ENCODE measurements around the gene KCNJ15. TPM values are rescaled to one million over a fixed set of nuclear protein-coding genes. Genes with fewer than 3 reads are reported as not detected.

KCNJ15 gene
- polyA plus RNA-seq, 3 donors = 4.5 to 26.5 (median 8.0) TPM

DNA sequence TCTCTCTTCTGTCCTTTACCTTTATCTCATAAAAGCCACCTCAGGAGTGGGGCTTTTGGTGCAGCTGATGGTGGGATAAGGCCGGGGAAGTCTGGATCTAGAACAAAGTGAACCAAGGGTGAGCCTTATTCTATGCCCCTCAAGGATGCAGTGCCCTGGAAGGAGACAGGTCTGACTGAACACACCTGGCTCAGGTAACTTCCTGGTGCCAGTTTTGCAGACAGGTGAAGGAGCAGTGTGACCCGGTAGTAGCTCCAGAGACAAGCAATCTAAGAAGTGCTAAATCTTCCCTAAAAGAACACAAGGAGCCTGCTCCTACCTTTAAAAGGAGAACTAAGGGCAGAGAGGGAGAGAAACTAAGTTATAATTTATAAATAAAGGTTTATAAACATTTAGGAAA is 2.9 kb downstream of the KCNJ15 start:
- H3K27ac Mint-ChIP-seq = peak overlapping the region in 4 of 7 donors; percentile 31 to 92 (median 81)
- Histone ChIP-seq H2AFZ (ENCODE audit: insufficient read depth, low read depth, low read length, poor library complexity, severe bottlenecking) (no peak overlapping the region), H3K9me3 (replicated peaks in 1 of 2; ENCODE audit: control insufficient read depth in 1 of 2, insufficient read depth in 1 of 2, low read length in 2 of 2) (no peaks in the 10 kb centered on the region), H3K4me2 (replicated peaks; ENCODE audit: extremely low read depth, low read length, poor library complexity, severe bottlenecking) (no peak overlapping the region), H3K79me2 (ENCODE audit: insufficient read depth, low read length) (no peaks in the 10 kb centered on the region), H3K27me3 (ENCODE audit: control insufficient read depth in 2 of 2, insufficient read depth in 2 of 2, low read length in 2 of 2) (no peaks in the 10 kb centered on the region), H4K20me1 (ENCODE audit: insufficient read depth, low read length) (no peaks in the 10 kb centered on the region), H3K4me1 (ENCODE audit: control insufficient read depth in 1 of 2, insufficient read depth in 2 of 2, low read length in 2 of 2) (peaks cover 46 to 58% of the 10 kb centered on the region in 2 donors), H3K4me3 (replicated peaks in 1 of 3; ENCODE audit: low read depth in 2 of 3, low read length in 3 of 3) (no peak overlapping the region), H3K36me3 (replicated peaks in 1 of 2; ENCODE audit: control insufficient read depth in 1 of 2, insufficient read depth in 2 of 2, low read length in 2 of 2) (no peaks in the 10 kb centered on the region), H3K27ac (ENCODE audit: low read depth in 1 of 2, low read length in 2 of 2) (no peak overlapping the region), H3K9ac (ENCODE audit: insufficient read depth, low read length, poor library complexity, severe bottlenecking) (no peak overlapping the region)
- peaks cover 65% of the 10 kb centered on the region for H3K4me1 Mint-ChIP-seq
- TF ChIP-seq, protein P1, sequence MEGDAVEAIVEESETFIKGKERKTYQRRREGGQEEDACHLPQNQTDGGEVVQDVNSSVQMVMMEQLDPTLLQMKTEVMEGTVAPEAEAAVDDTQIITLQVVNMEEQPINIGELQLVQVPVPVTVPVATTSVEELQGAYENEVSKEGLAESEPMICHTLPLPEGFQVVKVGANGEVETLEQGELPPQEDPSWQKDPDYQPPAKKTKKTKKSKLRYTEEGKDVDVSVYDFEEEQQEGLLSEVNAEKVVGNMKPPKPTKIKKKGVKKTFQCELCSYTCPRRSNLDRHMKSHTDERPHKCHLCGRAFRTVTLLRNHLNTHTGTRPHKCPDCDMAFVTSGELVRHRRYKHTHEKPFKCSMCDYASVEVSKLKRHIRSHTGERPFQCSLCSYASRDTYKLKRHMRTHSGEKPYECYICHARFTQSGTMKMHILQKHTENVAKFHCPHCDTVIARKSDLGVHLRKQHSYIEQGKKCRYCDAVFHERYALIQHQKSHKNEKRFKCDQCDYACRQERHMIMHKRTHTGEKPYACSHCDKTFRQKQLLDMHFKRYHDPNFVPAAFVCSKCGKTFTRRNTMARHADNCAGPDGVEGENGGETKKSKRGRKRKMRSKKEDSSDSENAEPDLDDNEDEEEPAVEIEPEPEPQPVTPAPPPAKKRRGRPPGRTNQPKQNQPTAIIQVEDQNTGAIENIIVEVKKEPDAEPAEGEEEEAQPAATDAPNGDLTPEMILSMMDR (IDR thresholded peaks at IDR 0.05) = no peak
- peaks cover 0 to 4% (median 2%) of the 10 kb centered on the region in 7 donors for H3K9me3 Mint-ChIP-seq
- intact Hi-C loops (cut with micrococcal nuclease) = loop anchor here in 1 of 2 donors (5.0 to 10.0 kb wide), 2 partner anchors 37 to 75 kb away; no protein-coding TSS in a partner anchor
- 100% methylated on average over 1 of the region's 2 CpGs for WGBS (ENCODE audit: insufficient coverage)
- no peak overlapping the region for H3K4me3 Mint-ChIP-seq
- no peak for DNase-seq
- H3K27me3 Mint-ChIP-seq (ENCODE audit: low read depth in 3 of 3) = peaks cover 0 to 1% (median 0%) of the 10 kb centered on the region in 3 donors
- no peaks in the 10 kb centered on the region for H3K36me3 Mint-ChIP-seq

DNA sequence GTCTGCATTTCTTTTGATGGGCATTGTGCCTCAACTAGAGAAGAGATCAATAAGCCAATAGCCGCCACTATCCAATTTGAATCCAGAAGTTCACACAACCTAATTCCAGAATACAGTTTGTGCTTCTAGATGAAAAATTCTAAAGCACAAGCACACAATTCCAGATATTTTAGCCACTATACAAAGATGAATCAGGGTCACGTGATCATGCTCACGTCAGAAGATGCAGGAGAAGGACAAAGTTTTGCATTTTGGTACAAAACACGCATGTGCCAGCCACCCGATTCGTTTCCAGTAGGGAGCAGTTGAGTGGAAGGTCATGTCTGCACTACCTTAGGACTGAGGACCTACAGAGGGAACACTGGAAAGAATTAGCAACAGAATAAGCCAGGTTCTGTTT is 3.6 kb downstream of the KCNJ15 start:
- Mint-ChIP-seq H3K27ac (no peak overlapping the region), H3K4me1 (peaks cover 63% of the 10 kb centered on the region), H3K4me3 (no peak overlapping the region), H3K36me3 (peaks cover 0 to under 1% of the 10 kb centered on the region in 2 donors), H3K9me3 (peaks cover 0 to 4% (median 2%) of the 10 kb centered on the region in 7 donors), H3K27me3 (ENCODE audit: low read depth in 3 of 3) (peaks cover 0 to 1% (median 0%) of the 10 kb centered on the region in 3 donors)
- Histone ChIP-seq H3K27me3 (ENCODE audit: control insufficient read depth in 2 of 2, insufficient read depth in 2 of 2, low read length in 2 of 2) (no peaks in the 10 kb centered on the region), H3K9ac (ENCODE audit: insufficient read depth, low read length, poor library complexity, severe bottlenecking) (no peak overlapping the region), H4K20me1 (ENCODE audit: insufficient read depth, low read length) (no peaks in the 10 kb centered on the region), H3K36me3 (replicated peaks in 1 of 2; ENCODE audit: control insufficient read depth in 1 of 2, insufficient read depth in 2 of 2, low read length in 2 of 2) (no peaks in the 10 kb centered on the region), H3K4me2 (replicated peaks; ENCODE audit: extremely low read depth, low read length, poor library complexity, severe bottlenecking) (no peak overlapping the region), H3K27ac (ENCODE audit: low read depth in 1 of 2, low read length in 2 of 2) (no peak overlapping the region), H3K9me3 (replicated peaks in 1 of 2; ENCODE audit: control insufficient read depth in 1 of 2, insufficient read depth in 1 of 2, low read length in 2 of 2) (no peaks in the 10 kb centered on the region), H3K4me1 (ENCODE audit: control insufficient read depth in 1 of 2, insufficient read depth in 2 of 2, low read length in 2 of 2) (peaks cover 47 to 62% of the 10 kb centered on the region in 2 donors), H2AFZ (ENCODE audit: insufficient read depth, low read depth, low read length, poor library complexity, severe bottlenecking) (no peak overlapping the region), H3K4me3 (replicated peaks in 1 of 3; ENCODE audit: low read depth in 2 of 3, low read length in 3 of 3) (no peak overlapping the region), H3K79me2 (ENCODE audit: insufficient read depth, low read length) (no peaks in the 10 kb centered on the region)
- TF ChIP-seq, protein P1 (IDR thresholded peaks at IDR 0.05) = no peak
- intact Hi-C loops (cut with micrococcal nuclease) = loop anchor here in 1 of 2 donors (5.0 to 10.0 kb wide), 2 partner anchors 38 to 74 kb away; no protein-coding TSS in a partner anchor
- DNase-seq = no peak
- 86% methylated on average over 5 of the region's 6 CpGs for WGBS (ENCODE audit: insufficient coverage)
